HEK293 (cell line): Measurements from ENCODE around the gene CASP6.
"Not testable (repeated sequence)": the region's sequence is repeated elsewhere in the genome, so short reads cannot be mapped to it uniquely, and the experiment has no call there.

Experiments
- CTCF ChIA-PET: fragments of 350-600 bp; formaldehyde crosslinking; extraction: SDS; loops from one replicate; lab custom pipeline; 2021; ENCODE audit warnings: antibody characterized with exemption; lab: Yijun Ruan, JAX
- POLR2A ChIA-PET: fragments of 300-600 bp; formaldehyde crosslinking; extraction: SDS; loops from one replicate; lab custom pipeline; 2020; ENCODE audit warnings: antibody characterized with exemption, inconsistent platforms; lab: Yijun Ruan, JAX
- H3K27ac ChIP-seq: fragments of 200-500 bp; sonication (Bioruptor generic); 2 replicates; pipeline ENCODE4 v1.5.1; 2014; ENCODE audit warnings: low read depth, low read length, control low read depth, inconsistent platforms; ENCODE audit errors: extremely low read depth
- H3K36me3 ChIP-seq, 2 experiments: fragments of 200-500 bp in 1 of 2; sonication (Bioruptor generic) in 1 of 2; 1 replicate in 1 of 2; 2 replicates in 1 of 2; pipeline ENCODE4 v1.5.1; 2014 to 2017; ENCODE audit warnings: inconsistent platforms in 2 of 2, low read length in 2 of 2; ENCODE audit not compliant: control insufficient read depth in 2 of 2, insufficient read depth in 1 of 2
- H3K4me1 ChIP-seq: fragments of 200-500 bp; sonication (Bioruptor generic); 2 replicates; pipeline ENCODE4 v1.5.1; 2014; ENCODE audit warnings: mild to moderate bottlenecking, low read length, inconsistent platforms; ENCODE audit not compliant: control insufficient read depth, insufficient read depth
- H3K4me3 ChIP-seq: 2 replicates; pipeline ENCODE4 v1.5.1; 2011; ENCODE audit warnings: low read depth, mild to moderate bottlenecking, control low read depth, low read length, moderate library complexity
- H3K9me3 ChIP-seq: fragments of 200-500 bp; sonication (Bioruptor generic); 2 replicates; pipeline ENCODE4 v1.5.1; 2014; ENCODE audit warnings: low read depth, low read length, inconsistent platforms; ENCODE audit not compliant: control insufficient read depth, insufficient read depth
- PRDM4 ChIP-seq: fragments of 450-650 bp; formaldehyde crosslinking; IDR thresholded peaks from 2 replicates; pipeline ENCODE4 v1.5.1; 2017; ENCODE audit warnings: missing biosample characterization, missing genetic modification characterization
- ZBTB1 ChIP-seq: fragments of 450-650 bp; formaldehyde crosslinking; IDR thresholded peaks from 2 replicates; pipeline ENCODE4 v1.5.1; 2016; ENCODE audit warnings: missing biosample characterization, missing genetic modification characterization
- ZBTB49 ChIP-seq: fragments of 450-650 bp; formaldehyde crosslinking; IDR thresholded peaks from 2 replicates; pipeline ENCODE4 v1.5.1; 2016; ENCODE audit warnings: missing biosample characterization, missing genetic modification characterization, low read depth
- ZNF24 ChIP-seq: fragments of 450-650 bp; formaldehyde crosslinking; IDR thresholded peaks from 2 replicates; pipeline ENCODE4 v1.5.1; 2016; ENCODE audit warnings: missing biosample characterization, missing genetic modification characterization
- ZNF350 ChIP-seq: fragments of 450-650 bp; formaldehyde crosslinking; IDR thresholded peaks from 2 replicates; pipeline ENCODE4 v1.5.0; 2017; ENCODE audit warnings: missing biosample characterization, mild to moderate bottlenecking, missing genetic modification characterization
- ZNF398 ChIP-seq: fragments of 450-650 bp; formaldehyde crosslinking; IDR thresholded peaks from 2 replicates; pipeline ENCODE4 v1.5.1; 2017; ENCODE audit warnings: missing biosample characterization, missing genetic modification characterization
- ZNF501 ChIP-seq: fragments of 450-650 bp; formaldehyde crosslinking; IDR thresholded peaks from 2 replicates; pipeline ENCODE4 v1.5.1; 2016; ENCODE audit warnings: missing biosample characterization, missing genetic modification characterization
- ZNF521 ChIP-seq: fragments of 450-650 bp; formaldehyde crosslinking; IDR thresholded peaks from 2 replicates; pipeline ENCODE4 v1.5.1; 2017; ENCODE audit warnings: missing biosample characterization, mild to moderate bottlenecking, missing genetic modification characterization
- ZNF549 ChIP-seq: fragments of 450-650 bp; IDR thresholded peaks from 2 replicates; pipeline ENCODE4 v1.5.1; 2018; ENCODE audit warnings: missing biosample characterization, missing genetic modification characterization, mild to moderate bottlenecking, inconsistent platforms, moderate library complexity
- ZNF580 ChIP-seq: fragments of 450-650 bp; formaldehyde crosslinking; IDR thresholded peaks from 2 replicates; pipeline ENCODE4 v1.5.1; 2016; ENCODE audit warnings: missing biosample characterization, missing genetic modification characterization
- ZNF654 ChIP-seq: fragments of 450-650 bp; formaldehyde crosslinking; IDR thresholded peaks from 2 replicates; pipeline ENCODE4 v1.5.1; 2016; ENCODE audit warnings: low read depth, missing biosample characterization, missing genetic modification characterization
- ZNF768 ChIP-seq: fragments of 450-650 bp; formaldehyde crosslinking; IDR thresholded peaks from 2 replicates; pipeline ENCODE4 v1.5.1; 2018; ENCODE audit warnings: missing biosample characterization, mild to moderate bottlenecking, missing genetic modification characterization
- ZSCAN30 ChIP-seq: fragments of 450-650 bp; IDR thresholded peaks from 2 replicates; pipeline ENCODE4 v1.5.1; 2018; ENCODE audit warnings: missing biosample characterization, mild to moderate bottlenecking, missing genetic modification characterization, moderate library complexity

CASP6 gene

GRCh38 chr4:109684727-109685126 lies 18.5 kb downstream of the CASP6 start:
- ChIA-PET POLR2A (no interaction called here), CTCF (no interaction called here)
- TF ChIP-seq ZBTB49 (tag by site-specific recombination) (no peak), ZBTB1 (no peak), ZNF501 (no peak), PRDM4 (tag by site-specific recombination) (no peak)
- Histone ChIP-seq H3K4me3 (no peak overlapping the region), H3K4me1 (no peaks in the 10 kb centered on the region), H3K27ac (no peak overlapping the region), H3K9me3 (no peaks in the 10 kb centered on the region), H3K36me3 (peaks cover 0 to 42% of the 10 kb centered on the region in 2 experiments; a peak in 2 of 3 replicates)

GRCh38 chr4:109683621-109684253 lies 19.5 kb downstream of the CASP6 start:
- H3K36me3 ChIP-seq: peaks cover 0 to 35% of the 10 kb centered on the region in 2 experiments; a peak in 2 of 3 replicates
- H3K4me1 ChIP-seq: no peaks in the 10 kb centered on the region
- H3K9me3 ChIP-seq: no peaks in the 10 kb centered on the region
- TF ChIP-seq ZNF398 (tag by site-specific recombination): no peak
- no peak for TF ChIP-seq ZNF24 (tag by site-specific recombination)
- no peak for TF ChIP-seq ZNF654 (tag by site-specific recombination)
- TF ChIP-seq ZNF580 (tag by site-specific recombination): no peak
- no peak for TF ChIP-seq ZSCAN30 (tag by site-specific recombination)
- no peak for TF ChIP-seq ZNF521 (tag by site-specific recombination)
- TF ChIP-seq ZNF768: no peak
- ChIA-PET CTCF (interaction anchor here (0.9 kb wide), 1 partner anchor 257 kb away, joined by 5 read pairs; no protein-coding TSS in a partner anchor), POLR2A (no interaction called here)
- no peak overlapping the region for H3K27ac ChIP-seq
- no peak overlapping the region for H3K4me3 ChIP-seq

GRCh38 chr4:109682875-109683274 lies 20.4 kb downstream of the CASP6 start:
- TF ChIP-seq ZNF549: peak; percentile 30; the same call in 1 of the 2 replicates
- no peak for TF ChIP-seq ZNF350 (tag by site-specific recombination)
- TF ChIP-seq, all 188 proteins: peak for 1
- Histone ChIP-seq H3K36me3 (peaks cover 0 to 30% of the 10 kb centered on the region in 2 experiments; a peak in 1 of 3 replicates), H3K9me3 (no peaks in the 10 kb centered on the region), H3K27ac (no peak overlapping the region), H3K4me1 (no peaks in the 10 kb centered on the region), H3K4me3 (no peak overlapping the region)
- POLR2A ChIA-PET: no interaction called here
- CTCF ChIA-PET: interaction anchor here (0.9 kb wide), 1 partner anchor 256 kb away, joined by 5 read pairs; no protein-coding TSS in a partner anchor

- POLR2A ChIA-PET, H3K9me3 ChIP-seq, H3K4me1 ChIP-seq, H3K27ac ChIP-seq, H3K36me3 ChIP-seq, H3K4me3 ChIP-seq, CTCF ChIA-PET: not testable (repeated sequence)
Measured at GRCh38 chr4:109678925-109679324, 24.3 kb downstream of the CASP6 start.

GRCh38 chr4:109678472-109678871 lies 24.8 kb downstream of the CASP6 start:
- H3K4me1 ChIP-seq, POLR2A ChIA-PET, H3K4me3 ChIP-seq, CTCF ChIA-PET, H3K9me3 ChIP-seq, H3K27ac ChIP-seq, H3K36me3 ChIP-seq: not testable (repeated sequence)
